ENCODE data around the gene TTBK2. TPM values are rescaled to one million over a fixed set of nuclear protein-coding genes. Genes with fewer than 3 reads are reported as not detected.

The TTBK2 gene
- total RNA-seq, 1 experiment from 2014 or later, result 17.2 TPM

DNA sequence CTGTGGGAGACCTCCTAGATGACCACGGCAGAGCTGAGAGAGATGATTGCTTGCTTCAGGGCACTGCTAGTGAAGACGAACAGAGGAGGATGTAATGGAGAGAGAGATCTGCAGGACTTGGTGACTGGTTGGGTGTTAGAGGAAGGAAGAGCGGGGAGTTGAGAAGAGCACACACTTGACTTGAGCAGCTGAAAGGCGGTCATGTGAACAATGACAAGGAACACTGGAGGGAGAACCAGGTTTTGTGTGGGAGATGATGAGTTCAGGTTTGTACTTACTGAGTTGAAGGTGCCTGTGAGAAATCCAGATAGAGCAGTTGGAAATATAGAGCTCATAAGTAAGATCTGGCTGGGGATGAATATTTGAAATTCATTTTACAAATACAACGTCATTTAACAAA is 224.0 kb downstream of the TTBK2 start:
- ATAC-seq, result no peak
- no peaks in the 10 kb centered on the region for H3K36me3 ChIP-seq (ENCODE audit: control insufficient read depth, insufficient read depth, low read length)
- intact Hi-C loops (cut with micrococcal nuclease; ENCODE audit: unreplicated experiment) (no loop called here), in situ Hi-C loops (cut with HindIII; ENCODE audit: low pct_unique_long_range_greater_than_20kb, low sequenced_read_pairs) (no loop called here)
- no peak for DNase-seq (ENCODE audit: low read depth, low spot score)
- TF ChIP-seq, protein P1, sequence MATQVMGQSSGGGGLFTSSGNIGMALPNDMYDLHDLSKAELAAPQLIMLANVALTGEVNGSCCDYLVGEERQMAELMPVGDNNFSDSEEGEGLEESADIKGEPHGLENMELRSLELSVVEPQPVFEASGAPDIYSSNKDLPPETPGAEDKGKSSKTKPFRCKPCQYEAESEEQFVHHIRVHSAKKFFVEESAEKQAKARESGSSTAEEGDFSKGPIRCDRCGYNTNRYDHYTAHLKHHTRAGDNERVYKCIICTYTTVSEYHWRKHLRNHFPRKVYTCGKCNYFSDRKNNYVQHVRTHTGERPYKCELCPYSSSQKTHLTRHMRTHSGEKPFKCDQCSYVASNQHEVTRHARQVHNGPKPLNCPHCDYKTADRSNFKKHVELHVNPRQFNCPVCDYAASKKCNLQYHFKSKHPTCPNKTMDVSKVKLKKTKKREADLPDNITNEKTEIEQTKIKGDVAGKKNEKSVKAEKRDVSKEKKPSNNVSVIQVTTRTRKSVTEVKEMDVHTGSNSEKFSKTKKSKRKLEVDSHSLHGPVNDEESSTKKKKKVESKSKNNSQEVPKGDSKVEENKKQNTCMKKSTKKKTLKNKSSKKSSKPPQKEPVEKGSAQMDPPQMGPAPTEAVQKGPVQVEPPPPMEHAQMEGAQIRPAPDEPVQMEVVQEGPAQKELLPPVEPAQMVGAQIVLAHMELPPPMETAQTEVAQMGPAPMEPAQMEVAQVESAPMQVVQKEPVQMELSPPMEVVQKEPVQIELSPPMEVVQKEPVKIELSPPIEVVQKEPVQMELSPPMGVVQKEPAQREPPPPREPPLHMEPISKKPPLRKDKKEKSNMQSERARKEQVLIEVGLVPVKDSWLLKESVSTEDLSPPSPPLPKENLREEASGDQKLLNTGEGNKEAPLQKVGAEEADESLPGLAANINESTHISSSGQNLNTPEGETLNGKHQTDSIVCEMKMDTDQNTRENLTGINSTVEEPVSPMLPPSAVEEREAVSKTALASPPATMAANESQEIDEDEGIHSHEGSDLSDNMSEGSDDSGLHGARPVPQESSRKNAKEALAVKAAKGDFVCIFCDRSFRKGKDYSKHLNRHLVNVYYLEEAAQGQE (IDR thresholded peaks at IDR 0.05; ENCODE audit: insufficient read depth in 1 of 2, low read depth in 2 of 2, low read length in 1 of 2), result no peak
- TF ChIP-seq TCF7L2 (IDR thresholded peaks at IDR 0.05; ENCODE audit: low read depth, low read length) (no peak), POLR2AphosphoS5 (IDR thresholded peaks at IDR 0.05; ENCODE audit: low read depth, low read length) (no peak), SIN3A (IDR thresholded peaks at IDR 0.05; ENCODE audit: borderline replicate concordance, insufficient read depth, low read depth, low read length) (no peak)
- TF ChIP-seq, protein P2, sequence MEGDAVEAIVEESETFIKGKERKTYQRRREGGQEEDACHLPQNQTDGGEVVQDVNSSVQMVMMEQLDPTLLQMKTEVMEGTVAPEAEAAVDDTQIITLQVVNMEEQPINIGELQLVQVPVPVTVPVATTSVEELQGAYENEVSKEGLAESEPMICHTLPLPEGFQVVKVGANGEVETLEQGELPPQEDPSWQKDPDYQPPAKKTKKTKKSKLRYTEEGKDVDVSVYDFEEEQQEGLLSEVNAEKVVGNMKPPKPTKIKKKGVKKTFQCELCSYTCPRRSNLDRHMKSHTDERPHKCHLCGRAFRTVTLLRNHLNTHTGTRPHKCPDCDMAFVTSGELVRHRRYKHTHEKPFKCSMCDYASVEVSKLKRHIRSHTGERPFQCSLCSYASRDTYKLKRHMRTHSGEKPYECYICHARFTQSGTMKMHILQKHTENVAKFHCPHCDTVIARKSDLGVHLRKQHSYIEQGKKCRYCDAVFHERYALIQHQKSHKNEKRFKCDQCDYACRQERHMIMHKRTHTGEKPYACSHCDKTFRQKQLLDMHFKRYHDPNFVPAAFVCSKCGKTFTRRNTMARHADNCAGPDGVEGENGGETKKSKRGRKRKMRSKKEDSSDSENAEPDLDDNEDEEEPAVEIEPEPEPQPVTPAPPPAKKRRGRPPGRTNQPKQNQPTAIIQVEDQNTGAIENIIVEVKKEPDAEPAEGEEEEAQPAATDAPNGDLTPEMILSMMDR (IDR thresholded peaks at IDR 0.05), result no peak
- POLR2A ChIA-PET, result no interaction called here
- H3K4me1 ChIP-seq (ENCODE audit: control insufficient read depth, insufficient read depth, low read length), result no peaks in the 10 kb centered on the region
- no peaks in the 10 kb centered on the region for H3K27me3 ChIP-seq (ENCODE audit: control insufficient read depth, insufficient read depth, low read length)
- no peaks in the 10 kb centered on the region for H3K9me3 ChIP-seq (ENCODE audit: control insufficient read depth, insufficient read depth, low read depth, low read length)
- CTCF ChIA-PET, result no interaction called here
- H3K27ac ChIP-seq (ENCODE audit: low read length), result no peak overlapping the region
- H3K4me3 ChIP-seq (ENCODE audit: low read depth in 2 of 2, low read length in 2 of 2), result no peak overlapping the region
- no TSS peak for BruUV-seq (replicated peaks)

DNA sequence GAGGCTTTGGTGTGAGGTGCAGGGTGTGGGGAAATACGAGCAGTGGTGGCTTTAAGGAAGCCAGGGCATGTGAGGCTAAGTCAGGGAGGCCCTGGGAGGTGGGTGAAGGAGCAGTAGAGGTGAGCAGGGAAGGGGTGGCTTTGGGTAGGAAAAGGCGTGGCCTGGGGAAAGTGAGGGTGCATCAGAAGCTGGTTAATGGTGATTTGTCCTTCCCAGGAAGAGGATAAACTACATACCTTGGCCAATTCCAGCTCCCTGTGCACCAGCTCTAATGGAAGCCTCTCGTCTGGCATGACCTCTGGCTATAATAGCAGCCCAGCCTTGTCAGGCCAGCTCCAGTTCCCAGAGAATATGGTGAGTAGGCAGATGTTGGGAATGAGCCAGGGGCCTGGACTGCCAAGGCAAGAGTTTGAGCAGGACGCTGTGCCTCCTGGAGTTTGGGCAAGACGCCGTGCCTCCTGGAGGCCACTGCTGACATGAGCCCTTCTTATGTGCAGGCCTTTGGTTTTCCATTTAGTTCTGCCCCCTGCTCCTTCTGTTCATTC is 225.0 kb downstream of the TTBK2 start:
- intact Hi-C loops (cut with micrococcal nuclease; ENCODE audit: unreplicated experiment) (no loop called here), in situ Hi-C loops (cut with HindIII; ENCODE audit: low pct_unique_long_range_greater_than_20kb, low sequenced_read_pairs) (no loop called here)
- CTCF ChIA-PET, result no interaction called here
- ATAC-seq (no peak), DNase-seq (ENCODE audit: low read depth, low spot score) (no peak)
- H3K4me3 ChIP-seq (ENCODE audit: low read depth in 2 of 2, low read length in 2 of 2), result no peak overlapping the region
- no peaks in the 10 kb centered on the region for H3K9me3 ChIP-seq (ENCODE audit: control insufficient read depth, insufficient read depth, low read depth, low read length)
- H3K36me3 ChIP-seq (ENCODE audit: control insufficient read depth, insufficient read depth, low read length), result no peaks in the 10 kb centered on the region
- no peaks in the 10 kb centered on the region for H3K27me3 ChIP-seq (ENCODE audit: control insufficient read depth, insufficient read depth, low read length)
- no TSS peak for BruUV-seq (replicated peaks)
- H3K27ac ChIP-seq (ENCODE audit: low read length), result no peak overlapping the region
- POLR2A ChIA-PET, result no interaction called here
- no peaks in the 10 kb centered on the region for H3K4me1 ChIP-seq (ENCODE audit: control insufficient read depth, insufficient read depth, low read length)
- TF ChIP-seq, protein P2 (IDR thresholded peaks at IDR 0.05), result no peak
- no peak for TF ChIP-seq POLR2AphosphoS5 (IDR thresholded peaks at IDR 0.05; ENCODE audit: low read depth, low read length)
- TF ChIP-seq TCF7L2 (IDR thresholded peaks at IDR 0.05; ENCODE audit: low read depth, low read length), result no peak
- TF ChIP-seq SIN3A (IDR thresholded peaks at IDR 0.05; ENCODE audit: borderline replicate concordance, insufficient read depth, low read depth, low read length), result no peak
- TF ChIP-seq, protein P1 (IDR thresholded peaks at IDR 0.05; ENCODE audit: insufficient read depth in 1 of 2, low read depth in 2 of 2, low read length in 1 of 2), result no peak

Data from Panc1 (cell line).